WTC11 (cell line): ENCODE measurements around the gene VANGL2. TPM values are rescaled to one million over a fixed set of nuclear protein-coding genes. Genes with fewer than 3 reads are reported as not detected.

Experiments
- ATAC-seq: fragments of 200-7000 bp; cut with Tn5 transposase; 2 replicates; pipeline ENCODE4 v1.10.0; 2021; ENCODE audit warnings: mild to moderate bottlenecking, moderate library complexity
- CTCF ChIA-PET: fragments of 300-600 bp; sonication (Branson Sonifier 250); formaldehyde crosslinking; loops from one replicate; lab custom pipeline; 2021; ENCODE audit warnings: antibody characterized with exemption; lab: Charles Lee
- POLR2A ChIA-PET: fragments of 350-600 bp; sonication (Branson Sonifier 250); formaldehyde crosslinking; loops from one replicate; lab custom pipeline; 2021; ENCODE audit warnings: antibody characterized with exemption; lab: Charles Lee
- DNase-seq: peaks from one replicate; pipeline ENCODE4 v3.0.0; 2021; ENCODE audit warnings: low spot score
- H3K27ac Mint-ChIP-seq: 2 replicates; pipeline ENCODE4 v1.8.0; 2021; ENCODE audit warnings: mixed read lengths
- H3K27me3 Mint-ChIP-seq: 2 replicates; pipeline ENCODE4 v1.8.0; 2021; ENCODE audit warnings: low read depth, mild to moderate bottlenecking, moderate library complexity, mixed read lengths
- H3K36me3 Mint-ChIP-seq: 2 replicates; pipeline ENCODE4 v1.8.0; 2021; ENCODE audit warnings: mixed read lengths
- H3K4me1 Mint-ChIP-seq: 2 replicates; pipeline ENCODE4 v1.8.0; 2022; ENCODE audit warnings: mixed read lengths
- H3K4me3 Mint-ChIP-seq: 2 replicates; pipeline ENCODE4 v1.8.0; 2021; ENCODE audit warnings: mild to moderate bottlenecking, moderate library complexity, mixed read lengths
- H3K9me3 Mint-ChIP-seq: 2 replicates; pipeline ENCODE4 v1.8.0; 2021; ENCODE audit warnings: mixed read lengths
- ARID4B ChIP-seq: sonication (generic); formaldehyde crosslinking; IDR thresholded peaks from 2 replicates; pipeline ENCODE4 v1.8.0; 2023; ENCODE audit warnings: missing genetic modification reagents, mild to moderate bottlenecking, borderline replicate concordance
- E2F4 ChIP-seq: sonication (generic); formaldehyde crosslinking; IDR thresholded peaks from 2 replicates; pipeline ENCODE4 v1.8.1; 2022; ENCODE audit warnings: low read depth, mild to moderate bottlenecking, moderate library complexity, missing genetic modification reagents, borderline replicate concordance
- EMX1 ChIP-seq: fragments of 250-450 bp; sonication (Bioruptor Pico); IDR thresholded peaks from 2 replicates; pipeline ENCODE4 v1.8.0; 2021; ENCODE audit warnings: mild to moderate bottlenecking
- FOXP4 ChIP-seq: sonication (generic); formaldehyde crosslinking; IDR thresholded peaks from 2 replicates; pipeline ENCODE4 v1.8.0; 2022; ENCODE audit warnings: mild to moderate bottlenecking, missing genetic modification reagents
- HMGXB4 ChIP-seq: sonication (generic); formaldehyde crosslinking; IDR thresholded peaks from 2 replicates; pipeline ENCODE4 v1.8.1; 2023; ENCODE audit warnings: mild to moderate bottlenecking, moderate library complexity, missing genetic modification reagents
- JAZF1 ChIP-seq: fragments of 250-450 bp; sonication (Bioruptor Pico); IDR thresholded peaks from 2 replicates; pipeline ENCODE4 v1.9.0; 2021; ENCODE audit warnings: moderate library complexity, mild to moderate bottlenecking, inconsistent platforms
- NFATC4 ChIP-seq: fragments of 250-450 bp; sonication (Bioruptor Pico); IDR thresholded peaks from 2 replicates; pipeline ENCODE4 v1.9.0; 2021; ENCODE audit warnings: mild to moderate bottlenecking
- SMAD4 ChIP-seq: sonication (generic); formaldehyde crosslinking; IDR thresholded peaks from 2 replicates; pipeline ENCODE4 v1.8.0; 2022; ENCODE audit warnings: mild to moderate bottlenecking, missing genetic modification reagents
- STAT6 ChIP-seq: sonication (generic); formaldehyde crosslinking; conservative IDR thresholded peaks from 2 replicates; pipeline ENCODE4 v1.8.1; 2023; ENCODE audit warnings: mild to moderate bottlenecking, low read depth, missing genetic modification reagents, moderate library complexity
- ZNF512 ChIP-seq: sonication (generic); formaldehyde crosslinking; IDR thresholded peaks from 2 replicates; pipeline ENCODE4 v1.8.1; 2022; ENCODE audit warnings: missing genetic modification reagents, borderline replicate concordance
- total RNA-seq: library from RNA; stranded (reverse); gene quantifications from 3 replicates; pipeline ENCODE4 v1.2.3, GENCODE V29; 2021
- TF ChIP-seq, protein P1 (sequence below): sonication (generic); formaldehyde crosslinking; IDR thresholded peaks from 2 replicates; pipeline ENCODE4 v1.8.0; 2022; ENCODE audit warnings: mild to moderate bottlenecking, missing genetic modification reagents
- TF ChIP-seq, protein P2 (sequence below): fragments of 250-450 bp; sonication (Bioruptor Pico); IDR thresholded peaks from 2 replicates; pipeline ENCODE4 v1.9.0; 2021; ENCODE audit warnings: moderate library complexity, mild to moderate bottlenecking, inconsistent platforms, borderline replicate concordance
- TF ChIP-seq, protein P3 (sequence below): sonication (generic); formaldehyde crosslinking; IDR thresholded peaks from 2 replicates; pipeline ENCODE4 v1.8.1; 2022; ENCODE audit warnings: mild to moderate bottlenecking, missing genetic modification reagents, moderate library complexity, borderline replicate concordance

VANGL2 gene
- total RNA-seq, 1 experiment from 2014 or later: 68.0 TPM

- TF ChIP-seq STAT6: no peak
Observed at GRCh38 chr1:160429125-160429561, 28.8 kb downstream of the VANGL2 start (continued).

DNA sequence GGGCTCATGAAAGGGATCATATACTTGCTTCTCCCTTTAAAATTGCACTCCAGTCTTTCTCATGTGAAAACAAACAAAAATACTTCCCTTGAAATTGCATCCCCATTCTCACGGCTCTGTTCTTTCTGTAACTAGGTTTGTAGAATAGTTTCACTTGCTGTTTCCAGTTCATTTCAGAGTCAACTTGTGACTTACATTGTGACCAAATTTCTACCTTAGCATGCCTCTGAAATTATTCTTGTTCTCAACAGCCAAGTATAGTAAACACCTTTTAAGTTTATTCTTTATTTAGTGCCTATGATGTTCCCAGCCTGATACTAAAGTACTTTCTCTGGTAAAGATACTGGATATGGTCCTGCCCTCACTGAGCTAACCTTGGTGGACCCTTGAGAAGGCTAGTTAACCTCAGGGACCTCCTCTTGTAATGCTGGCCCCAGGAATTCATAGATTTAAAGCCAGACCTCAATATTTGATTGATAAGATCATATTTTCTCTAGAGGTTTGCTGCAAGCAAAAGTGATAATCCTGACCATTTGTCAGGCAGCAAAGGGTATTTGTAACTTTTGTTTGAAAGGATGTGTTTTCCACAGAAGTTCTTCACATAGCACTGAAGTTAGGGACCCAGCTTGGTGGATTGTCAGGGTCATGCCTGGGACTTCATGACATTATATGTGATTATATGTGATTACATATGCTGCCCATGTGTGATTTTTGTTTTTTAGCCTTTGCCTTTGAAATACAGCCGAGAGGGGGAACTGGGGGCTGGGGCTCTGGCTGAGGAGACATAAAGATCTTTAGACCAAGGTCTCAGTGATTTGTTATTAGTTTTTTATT lies 29.6 kb downstream of the VANGL2 start:
- no peaks in the 10 kb centered on the region for H3K9me3 Mint-ChIP-seq
- ChIA-PET POLR2A (no interaction called here), CTCF (interaction anchor here (0.5 to 1.9 kb wide), 2 partner anchors 18 to 561 kb away, joined by 4 to 5 read pairs; no protein-coding TSS in a partner anchor)
- H3K27ac Mint-ChIP-seq: peak overlapping the region; percentile 34
- H3K4me3 Mint-ChIP-seq: no peak overlapping the region
- H3K36me3 Mint-ChIP-seq: peaks cover 14% of the 10 kb centered on the region
- peaks cover 10% of the 10 kb centered on the region for H3K4me1 Mint-ChIP-seq
- ATAC-seq (no peak), DNase-seq (no peak)
- H3K27me3 Mint-ChIP-seq: no peaks in the 10 kb centered on the region
- TF ChIP-seq NFATC4 (CRISPR knock-in tag) (no peak), HMGXB4 (CRISPR knock-in tag) (no peak), JAZF1 (CRISPR knock-in tag) (no peak), EMX1 (no peak), SMAD4 (CRISPR knock-in tag) (no peak), ZNF512 (CRISPR knock-in tag) (no peak)
- TF ChIP-seq, protein P1, sequence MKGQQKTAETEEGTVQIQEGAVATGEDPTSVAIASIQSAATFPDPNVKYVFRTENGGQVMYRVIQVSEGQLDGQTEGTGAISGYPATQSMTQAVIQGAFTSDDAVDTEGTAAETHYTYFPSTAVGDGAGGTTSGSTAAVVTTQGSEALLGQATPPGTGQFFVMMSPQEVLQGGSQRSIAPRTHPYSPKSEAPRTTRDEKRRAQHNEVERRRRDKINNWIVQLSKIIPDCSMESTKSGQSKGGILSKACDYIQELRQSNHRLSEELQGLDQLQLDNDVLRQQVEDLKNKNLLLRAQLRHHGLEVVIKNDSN (CRISPR knock-in tag): no peak
- TF ChIP-seq, protein P2, sequence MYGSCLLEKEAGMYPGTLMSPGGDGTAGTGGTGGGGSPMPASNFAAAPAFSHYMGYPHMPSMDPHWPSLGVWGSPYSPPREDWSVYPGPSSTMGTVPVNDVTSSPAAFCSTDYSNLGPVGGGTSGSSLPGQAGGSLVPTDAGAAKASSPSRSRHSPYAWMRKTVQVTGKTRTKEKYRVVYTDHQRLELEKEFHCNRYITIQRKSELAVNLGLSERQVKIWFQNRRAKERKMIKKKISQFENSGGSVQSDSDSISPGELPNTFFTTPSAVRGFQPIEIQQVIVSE (CRISPR knock-in tag): no peak
- TF ChIP-seq, protein P3, sequence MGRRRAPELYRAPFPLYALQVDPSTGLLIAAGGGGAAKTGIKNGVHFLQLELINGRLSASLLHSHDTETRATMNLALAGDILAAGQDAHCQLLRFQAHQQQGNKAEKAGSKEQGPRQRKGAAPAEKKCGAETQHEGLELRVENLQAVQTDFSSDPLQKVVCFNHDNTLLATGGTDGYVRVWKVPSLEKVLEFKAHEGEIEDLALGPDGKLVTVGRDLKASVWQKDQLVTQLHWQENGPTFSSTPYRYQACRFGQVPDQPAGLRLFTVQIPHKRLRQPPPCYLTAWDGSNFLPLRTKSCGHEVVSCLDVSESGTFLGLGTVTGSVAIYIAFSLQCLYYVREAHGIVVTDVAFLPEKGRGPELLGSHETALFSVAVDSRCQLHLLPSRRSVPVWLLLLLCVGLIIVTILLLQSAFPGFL (CRISPR knock-in tag): no peak

GRCh38 chr1:160431006-160431405 lies 30.6 kb downstream of the VANGL2 start:
- no peak overlapping the region for H3K4me3 Mint-ChIP-seq
- ChIA-PET POLR2A (no interaction called here), CTCF (no interaction called here)
- no peaks in the 10 kb centered on the region for H3K9me3 Mint-ChIP-seq
- H3K27me3 Mint-ChIP-seq: no peaks in the 10 kb centered on the region
- H3K4me1 Mint-ChIP-seq: peaks cover 10% of the 10 kb centered on the region
- H3K36me3 Mint-ChIP-seq: peaks cover 6% of the 10 kb centered on the region
- ATAC-seq: no peak
- DNase-seq: no peak
- H3K27ac Mint-ChIP-seq: no peak overlapping the region
- TF ChIP-seq E2F4 (CRISPR knock-in tag) (no peak), FOXP4 (CRISPR knock-in tag) (no peak), ARID4B (CRISPR knock-in tag) (no peak)
